ENCODE data around the gene KPNB1.
"Not testable (repeated sequence)": the region's sequence is repeated elsewhere in the genome, so short reads cannot be mapped to it uniquely, and the experiment has no call there.

Gene KPNB1

GRCh38 chr17:47652570-47652969, 2.9 kb downstream of the KPNB1 start:
- Mint-ChIP-seq H3K27ac (peak overlapping the region; percentile 90), H3K36me3 (peaks cover 48% of the 10 kb centered on the region), H3K27me3 (no peaks in the 10 kb centered on the region), H3K4me1 (peaks cover 54% of the 10 kb centered on the region), H3K9me3 (no peaks in the 10 kb centered on the region), H3K4me3 (peak overlapping the region; percentile 12)
- no peak for ATAC-seq

- Mint-ChIP-seq H3K27ac (peak overlapping the region; percentile 32), H3K4me1 (peaks cover 56% of the 10 kb centered on the region), H3K4me3 (no peak overlapping the region), H3K36me3 (peaks cover 53% of the 10 kb centered on the region), H3K27me3 (no peaks in the 10 kb centered on the region), H3K9me3 (no peaks in the 10 kb centered on the region)
- ATAC-seq = no peak
Observed at GRCh38 chr17:47653442-47653841, 3.7 kb downstream of the KPNB1 start.

- H3K27me3 Mint-ChIP-seq = no peaks in the 10 kb centered on the region
- H3K4me3 Mint-ChIP-seq = no peak overlapping the region
- H3K36me3 Mint-ChIP-seq = peaks cover 58% of the 10 kb centered on the region
- peak overlapping the region; percentile 48 for H3K27ac Mint-ChIP-seq
- H3K4me1 Mint-ChIP-seq = peaks cover 63% of the 10 kb centered on the region
- no peak for ATAC-seq
- no peaks in the 10 kb centered on the region for H3K9me3 Mint-ChIP-seq
Observed at GRCh38 chr17:47654991-47655390, 5.3 kb downstream of the KPNB1 start.

- Mint-ChIP-seq H3K4me1 (peaks cover 55% of the 10 kb centered on the region), H3K9me3 (no peaks in the 10 kb centered on the region), H3K27me3 (no peaks in the 10 kb centered on the region), H3K4me3 (peak overlapping the region; percentile 66), H3K27ac (peak overlapping the region; percentile 64), H3K36me3 (peaks cover 50% of the 10 kb centered on the region)
- peak; percentile 89 for ATAC-seq
Observed at GRCh38 chr17:47660064-47660492, 10.4 kb downstream of the KPNB1 start.

- Mint-ChIP-seq H3K4me1 (peaks cover 36% of the 10 kb centered on the region), H3K27ac (peak overlapping the region; percentile 85), H3K9me3 (no peaks in the 10 kb centered on the region), H3K27me3 (no peaks in the 10 kb centered on the region), H3K36me3 (peaks cover 52% of the 10 kb centered on the region), H3K4me3 (peak overlapping the region; percentile 70)
- ATAC-seq = peak; percentile 80
Observed at GRCh38 chr17:47663912-47664623, 14.3 kb downstream of the KPNB1 start.

GRCh38 chr17:47664624-47664941, 14.9 kb downstream of the KPNB1 start:
- no peaks in the 10 kb centered on the region for H3K27me3 Mint-ChIP-seq
- no peak overlapping the region for H3K4me3 Mint-ChIP-seq
- no peaks in the 10 kb centered on the region for H3K9me3 Mint-ChIP-seq
- peak overlapping the region; percentile 85 for H3K27ac Mint-ChIP-seq
- peaks cover 31% of the 10 kb centered on the region for H3K4me1 Mint-ChIP-seq
- peaks cover 54% of the 10 kb centered on the region for H3K36me3 Mint-ChIP-seq
- ATAC-seq = no peak

GRCh38 chr17:47665655-47666054, 15.9 kb downstream of the KPNB1 start:
- Mint-ChIP-seq H3K9me3 (no peaks in the 10 kb centered on the region), H3K4me1 (peaks cover 31% of the 10 kb centered on the region), H3K27me3 (no peaks in the 10 kb centered on the region), H3K27ac (no peak overlapping the region), H3K36me3 (peaks cover 63% of the 10 kb centered on the region), H3K4me3 (no peak overlapping the region)
- no peak for ATAC-seq

- Mint-ChIP-seq H3K36me3 (peaks cover 64% of the 10 kb centered on the region), H3K27me3 (no peaks in the 10 kb centered on the region), H3K27ac (no peak overlapping the region), H3K4me3 (no peak overlapping the region), H3K9me3 (no peaks in the 10 kb centered on the region), H3K4me1 (peaks cover 13% of the 10 kb centered on the region)
- no peak for ATAC-seq
Observed at GRCh38 chr17:47669081-47669480, 19.4 kb downstream of the KPNB1 start.

GRCh38 chr17:47670064-47670463, 20.3 kb downstream of the KPNB1 start:
- Mint-ChIP-seq H3K27me3 (no peaks in the 10 kb centered on the region), H3K4me1 (peaks cover 7% of the 10 kb centered on the region), H3K36me3 (peaks cover 68% of the 10 kb centered on the region), H3K27ac (peak overlapping the region; percentile 63), H3K4me3 (no peak overlapping the region), H3K9me3 (no peaks in the 10 kb centered on the region)
- no peak for ATAC-seq

- H3K4me1 Mint-ChIP-seq = peaks cover 7% of the 10 kb centered on the region
- H3K36me3 Mint-ChIP-seq = peaks cover 75% of the 10 kb centered on the region
- H3K27me3 Mint-ChIP-seq = no peaks in the 10 kb centered on the region
- H3K4me3 Mint-ChIP-seq = no peak overlapping the region
- H3K27ac Mint-ChIP-seq = no peak overlapping the region
- H3K9me3 Mint-ChIP-seq = no peaks in the 10 kb centered on the region
- ATAC-seq = no peak
Observed at GRCh38 chr17:47674499-47674898, 24.8 kb downstream of the KPNB1 start.

GRCh38 chr17:47675380-47676198, 25.9 kb downstream of the KPNB1 start:
- H3K27ac Mint-ChIP-seq = no peak overlapping the region
- no peaks in the 10 kb centered on the region for H3K27me3 Mint-ChIP-seq
- no peaks in the 10 kb centered on the region for H3K4me1 Mint-ChIP-seq
- H3K4me3 Mint-ChIP-seq = no peak overlapping the region
- peaks cover 76% of the 10 kb centered on the region for H3K36me3 Mint-ChIP-seq
- no peaks in the 10 kb centered on the region for H3K9me3 Mint-ChIP-seq
- ATAC-seq = no peak

- Mint-ChIP-seq H3K27me3 (no peaks in the 10 kb centered on the region), H3K9me3 (no peaks in the 10 kb centered on the region), H3K4me3 (no peak overlapping the region), H3K27ac (no peak overlapping the region), H3K4me1 (no peaks in the 10 kb centered on the region), H3K36me3 (peaks cover 81% of the 10 kb centered on the region)
- no peak for ATAC-seq
Observed at GRCh38 chr17:47676199-47676472, 26.4 kb downstream of the KPNB1 start.

- Mint-ChIP-seq H3K27ac (no peak overlapping the region), H3K4me3 (no peak overlapping the region), H3K36me3 (peaks cover 81% of the 10 kb centered on the region), H3K27me3 (no peaks in the 10 kb centered on the region), H3K9me3 (no peaks in the 10 kb centered on the region), H3K4me1 (no peaks in the 10 kb centered on the region)
- ATAC-seq = no peak
Observed at GRCh38 chr17:47676510-47677165, 26.9 kb downstream of the KPNB1 start.

- no peaks in the 10 kb centered on the region for H3K27me3 Mint-ChIP-seq
- H3K4me1 Mint-ChIP-seq = no peaks in the 10 kb centered on the region
- H3K4me3 Mint-ChIP-seq = no peak overlapping the region
- H3K9me3 Mint-ChIP-seq = no peaks in the 10 kb centered on the region
- no peak overlapping the region for H3K27ac Mint-ChIP-seq
- peaks cover 91% of the 10 kb centered on the region for H3K36me3 Mint-ChIP-seq
- ATAC-seq = no peak
Observed at GRCh38 chr17:47678196-47678595, 28.5 kb downstream of the KPNB1 start.

GRCh38 chr17:47682138-47682537, 32.4 kb downstream of the KPNB1 start:
- Mint-ChIP-seq H3K27me3 (no peaks in the 10 kb centered on the region), H3K4me1 (no peaks in the 10 kb centered on the region), H3K27ac (no peak overlapping the region), H3K36me3 (peaks cover 80% of the 10 kb centered on the region), H3K9me3 (no peaks in the 10 kb centered on the region), H3K4me3 (no peak overlapping the region)
- ATAC-seq = no peak

GRCh38 chr17:47682727-47683126, 33.0 kb downstream of the KPNB1 start:
- H3K27me3 Mint-ChIP-seq, H3K4me1 Mint-ChIP-seq, H3K4me3 Mint-ChIP-seq, H3K9me3 Mint-ChIP-seq, H3K27ac Mint-ChIP-seq, ATAC-seq: not testable (repeated sequence)
- H3K36me3 Mint-ChIP-seq = peaks cover 74% of the 10 kb centered on the region

Data from stimulated activated memory B cell treated with anti-CD40 and anti-IgM and Interleukin-4, amounts not matched to agents 10 μg/mL and 1 μg/mL and 100 μg/mL, for 72 hours (primary cell).